Measurements from ENCODE around the gene CYS1.

Gene CYS1

DNA sequence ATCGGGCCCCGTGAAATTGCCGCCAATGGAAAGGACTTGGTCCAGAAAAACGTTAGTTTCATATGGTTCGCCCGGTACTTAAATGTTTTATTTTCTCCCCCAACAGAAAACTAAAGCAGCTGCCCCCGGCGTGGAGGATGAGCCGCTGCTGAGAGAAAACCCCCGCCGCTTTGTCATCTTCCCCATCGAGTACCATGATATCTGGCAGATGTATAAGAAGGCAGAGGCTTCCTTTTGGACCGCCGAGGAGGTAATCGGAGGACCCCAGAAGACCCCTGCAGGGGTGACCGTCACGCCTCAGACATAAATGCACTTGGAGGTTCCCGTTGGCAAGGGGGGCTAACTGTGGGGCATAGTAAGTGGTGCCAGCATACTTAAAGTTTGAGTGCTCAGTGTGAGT is 43.1 kb upstream of the CYS1 start:
- TF ChIP-seq, protein P1, sequence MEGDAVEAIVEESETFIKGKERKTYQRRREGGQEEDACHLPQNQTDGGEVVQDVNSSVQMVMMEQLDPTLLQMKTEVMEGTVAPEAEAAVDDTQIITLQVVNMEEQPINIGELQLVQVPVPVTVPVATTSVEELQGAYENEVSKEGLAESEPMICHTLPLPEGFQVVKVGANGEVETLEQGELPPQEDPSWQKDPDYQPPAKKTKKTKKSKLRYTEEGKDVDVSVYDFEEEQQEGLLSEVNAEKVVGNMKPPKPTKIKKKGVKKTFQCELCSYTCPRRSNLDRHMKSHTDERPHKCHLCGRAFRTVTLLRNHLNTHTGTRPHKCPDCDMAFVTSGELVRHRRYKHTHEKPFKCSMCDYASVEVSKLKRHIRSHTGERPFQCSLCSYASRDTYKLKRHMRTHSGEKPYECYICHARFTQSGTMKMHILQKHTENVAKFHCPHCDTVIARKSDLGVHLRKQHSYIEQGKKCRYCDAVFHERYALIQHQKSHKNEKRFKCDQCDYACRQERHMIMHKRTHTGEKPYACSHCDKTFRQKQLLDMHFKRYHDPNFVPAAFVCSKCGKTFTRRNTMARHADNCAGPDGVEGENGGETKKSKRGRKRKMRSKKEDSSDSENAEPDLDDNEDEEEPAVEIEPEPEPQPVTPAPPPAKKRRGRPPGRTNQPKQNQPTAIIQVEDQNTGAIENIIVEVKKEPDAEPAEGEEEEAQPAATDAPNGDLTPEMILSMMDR (IDR thresholded peaks at IDR 0.05; ENCODE audit: extremely low read depth, insufficient read depth, missing control alignments) = no peak
- DNase-seq (ENCODE audit: low spot score) = peak; percentile 10
- in situ Hi-C loops (cut with MboI; ENCODE audit: low pct_unique_long_range_greater_than_20kb, low sequenced_read_pairs, unreplicated experiment) = no loop called here

DNA sequence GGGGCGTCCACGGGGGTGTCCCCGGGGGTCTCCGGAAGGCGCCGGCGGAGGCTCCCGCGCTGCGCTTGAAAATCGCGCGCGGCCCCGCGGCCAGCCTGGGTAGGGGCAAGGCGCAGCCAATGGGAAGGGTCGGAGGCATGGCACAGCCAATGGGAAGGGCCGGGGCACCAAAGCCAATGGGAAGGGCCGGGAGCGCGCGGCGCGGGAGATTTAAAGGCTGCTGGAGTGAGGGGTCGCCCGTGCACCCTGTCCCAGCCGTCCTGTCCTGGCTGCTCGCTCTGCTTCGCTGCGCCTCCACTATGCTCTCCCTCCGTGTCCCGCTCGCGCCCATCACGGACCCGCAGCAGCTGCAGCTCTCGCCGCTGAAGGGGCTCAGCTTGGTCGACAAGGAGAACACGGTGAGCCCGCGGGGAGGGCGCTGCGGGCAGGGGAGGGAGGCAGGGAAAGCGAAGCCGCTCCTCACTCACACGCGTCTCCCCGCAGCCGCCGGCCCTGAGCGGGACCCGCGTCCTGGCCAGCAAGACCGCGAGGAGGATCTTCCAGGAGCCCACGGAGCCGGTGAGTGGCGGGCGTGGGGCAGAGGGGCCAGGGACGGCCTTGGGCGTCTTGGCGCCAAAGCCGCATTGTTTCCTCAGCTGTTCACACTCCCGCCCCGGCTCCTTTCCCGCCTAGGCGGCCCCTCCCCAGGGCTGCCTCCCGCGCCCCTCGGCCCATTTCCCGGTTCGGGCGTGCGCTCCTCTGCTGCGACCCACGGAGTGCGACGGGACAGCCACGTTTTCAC is 42.5 kb upstream of the CYS1 start, which contains the start of gene RRM2:
RRM2 (plus strand) TSS at position 240 of the 781 bp plus-strand sequence; CDS start at position 300, 60 bp downstream.
- in situ Hi-C loops (cut with MboI; ENCODE audit: low pct_unique_long_range_greater_than_20kb, low sequenced_read_pairs, unreplicated experiment) = no loop called here
- peak; percentile 97 for DNase-seq (ENCODE audit: low spot score)
- TF ChIP-seq, protein P1 (IDR thresholded peaks at IDR 0.05; ENCODE audit: extremely low read depth, insufficient read depth, missing control alignments) = no peak

DNA sequence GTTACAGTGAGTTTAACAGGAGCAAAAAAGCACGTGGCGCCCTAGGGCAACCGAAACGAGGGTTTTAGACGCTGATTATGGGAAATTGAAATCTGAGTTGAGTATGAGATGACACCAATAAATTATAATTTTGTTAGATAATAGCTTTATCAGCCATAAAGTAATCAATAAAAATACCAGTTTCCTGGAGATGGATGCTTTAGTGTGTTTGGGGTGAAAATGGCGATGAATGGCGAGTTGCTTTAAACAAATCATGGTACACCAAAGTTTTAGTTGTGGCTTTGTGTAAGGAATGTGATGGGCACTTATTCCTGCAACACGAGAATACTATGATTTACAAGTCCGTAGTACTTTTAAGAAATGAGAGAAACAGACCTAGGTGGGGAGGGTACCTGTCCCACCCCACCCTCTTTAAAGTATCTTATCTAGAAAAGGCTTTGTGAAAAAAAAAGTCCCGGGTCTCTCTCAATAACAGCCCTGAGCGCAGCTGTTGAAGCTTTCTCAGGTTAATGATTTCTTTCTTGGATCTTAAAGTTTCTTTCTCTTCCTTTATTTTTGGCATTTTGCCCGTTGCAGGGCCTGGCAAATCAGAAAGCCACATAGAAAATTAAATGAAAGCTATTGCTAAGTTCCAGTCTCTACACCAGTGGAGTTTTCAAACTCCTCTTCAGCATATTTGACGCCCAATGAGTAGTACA is 40.8 kb upstream of the CYS1 start:
- peak; percentile 50 for DNase-seq (ENCODE audit: low spot score)
- in situ Hi-C loops (cut with MboI; ENCODE audit: low pct_unique_long_range_greater_than_20kb, low sequenced_read_pairs, unreplicated experiment) = no loop called here
- TF ChIP-seq, protein P1 (IDR thresholded peaks at IDR 0.05; ENCODE audit: extremely low read depth, insufficient read depth, missing control alignments) = no peak

DNA sequence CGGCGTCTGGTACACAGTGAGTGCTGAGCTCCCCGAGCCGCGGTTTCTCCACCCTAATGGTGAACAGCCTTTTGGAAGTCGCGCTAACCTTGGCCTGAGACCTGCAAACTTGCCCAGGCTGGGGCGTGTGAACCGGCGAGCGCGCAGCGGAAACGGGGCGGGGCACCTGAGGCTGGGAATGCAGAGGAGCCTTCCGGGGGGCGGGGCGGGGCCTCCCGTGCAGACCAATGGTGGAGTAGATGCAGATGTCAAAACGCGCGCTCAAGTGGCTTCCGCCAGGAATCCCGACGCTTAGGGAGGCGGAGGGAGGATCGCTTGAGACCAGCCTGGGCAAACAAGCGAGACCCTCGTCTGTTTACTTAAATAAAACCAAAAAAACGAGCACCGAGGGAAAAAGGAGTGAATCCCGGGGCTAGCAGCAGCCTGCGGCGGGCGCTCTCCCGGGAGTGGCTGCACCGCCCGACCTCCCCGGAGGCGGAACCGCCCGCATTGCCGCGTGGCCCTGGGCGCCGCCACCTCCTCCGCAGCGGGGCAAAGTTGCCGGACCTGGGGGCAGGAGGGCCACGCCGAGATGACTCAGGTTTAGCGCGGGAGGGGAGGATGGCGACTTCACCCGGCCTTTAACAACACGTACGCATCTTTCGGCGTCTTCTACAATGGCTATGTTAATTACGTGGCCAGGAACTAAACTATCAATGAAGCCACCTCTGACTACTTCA is 40.1 kb upstream of the CYS1 start:
- TF ChIP-seq, protein P1 (IDR thresholded peaks at IDR 0.05; ENCODE audit: extremely low read depth, insufficient read depth, missing control alignments) = no peak
- peak; percentile 92 for DNase-seq (ENCODE audit: low spot score)
- in situ Hi-C loops (cut with MboI; ENCODE audit: low pct_unique_long_range_greater_than_20kb, low sequenced_read_pairs, unreplicated experiment) = no loop called here

DNA sequence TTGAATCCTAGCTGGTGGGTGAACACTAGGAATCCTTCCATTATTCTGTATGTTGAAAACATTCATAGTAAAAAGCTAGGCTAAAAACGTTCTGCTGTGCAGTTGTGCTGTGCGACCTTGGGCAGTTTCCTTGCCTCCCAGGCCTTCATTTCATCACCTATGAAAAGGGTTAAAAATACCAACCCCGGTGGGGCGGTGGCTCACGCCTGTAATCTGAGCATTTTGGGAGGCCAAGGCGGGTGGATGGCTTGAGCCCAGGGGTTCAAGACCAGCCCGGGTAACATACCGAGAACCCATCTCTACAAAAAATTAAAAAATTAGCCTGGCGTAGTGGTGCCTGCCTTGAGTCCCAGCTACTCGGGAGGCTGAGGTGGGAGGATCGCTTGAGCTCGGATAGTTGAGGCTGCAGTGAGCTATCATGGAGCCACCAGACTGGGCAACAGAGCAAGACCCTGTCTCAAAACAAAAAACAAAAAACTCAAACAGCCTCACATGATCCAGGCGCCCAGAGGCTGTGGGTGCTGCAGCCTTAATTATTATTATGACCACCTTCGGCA is 39.5 kb upstream of the CYS1 start:
- DNase-seq (ENCODE audit: low spot score) = no peak

DNA sequence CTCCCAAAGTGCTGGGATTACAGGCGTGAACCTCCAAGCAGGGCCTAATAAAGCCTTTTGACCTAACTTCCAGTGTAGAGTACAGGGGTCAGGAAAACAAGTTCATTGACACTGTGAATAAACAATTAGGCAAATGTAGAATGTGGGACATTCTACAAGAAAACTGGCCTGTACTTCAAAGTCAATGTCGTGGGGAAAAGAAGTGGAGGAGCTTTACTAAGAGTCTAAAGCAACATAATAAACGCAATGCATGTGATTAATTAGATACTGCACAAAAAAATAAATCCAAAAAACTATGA is 38.8 kb upstream of the CYS1 start:
- DNase-seq (ENCODE audit: low spot score) = no peak
- in situ Hi-C loops (cut with MboI; ENCODE audit: low pct_unique_long_range_greater_than_20kb, low sequenced_read_pairs, unreplicated experiment) = no loop called here
- TF ChIP-seq, protein P1 (IDR thresholded peaks at IDR 0.05; ENCODE audit: extremely low read depth, insufficient read depth, missing control alignments) = no peak

More for the DNA sequence above, 39.5 kb upstream of the CYS1 start:
- in situ Hi-C loops (cut with MboI; ENCODE audit: low pct_unique_long_range_greater_than_20kb, low sequenced_read_pairs, unreplicated experiment) = no loop called here
- TF ChIP-seq, protein P1 (IDR thresholded peaks at IDR 0.05; ENCODE audit: extremely low read depth, insufficient read depth, missing control alignments) = no peak

Data from GM13977 (cell line).